Measurements from ENCODE around the gene CHST15.

Gene CHST15

GRCh38 chr10:124006526-124006925 lies 86.9 kb downstream of the CHST15 start:
- DNase-seq = no peak

DNA sequence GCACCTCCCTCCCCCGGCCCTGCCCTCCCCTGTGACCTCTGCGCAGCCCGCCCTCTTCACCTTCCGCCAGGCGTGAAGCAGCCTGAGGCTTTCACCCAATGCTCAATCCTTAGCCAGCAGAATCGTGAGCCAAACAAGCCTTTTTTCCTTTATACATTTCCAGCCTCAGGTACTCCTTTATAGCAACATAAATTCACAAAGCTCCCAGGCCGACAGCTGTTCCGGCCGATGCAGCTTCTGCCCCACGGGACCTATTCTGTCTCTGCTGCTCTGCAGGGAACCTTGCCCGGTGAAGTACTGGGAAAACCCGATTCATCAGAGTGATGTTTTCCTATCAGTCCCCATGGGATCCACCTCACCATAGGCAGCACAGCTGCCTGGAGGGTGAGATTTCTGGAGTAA lies 87.4 kb downstream of the CHST15 start:
- no peak for DNase-seq

DNA sequence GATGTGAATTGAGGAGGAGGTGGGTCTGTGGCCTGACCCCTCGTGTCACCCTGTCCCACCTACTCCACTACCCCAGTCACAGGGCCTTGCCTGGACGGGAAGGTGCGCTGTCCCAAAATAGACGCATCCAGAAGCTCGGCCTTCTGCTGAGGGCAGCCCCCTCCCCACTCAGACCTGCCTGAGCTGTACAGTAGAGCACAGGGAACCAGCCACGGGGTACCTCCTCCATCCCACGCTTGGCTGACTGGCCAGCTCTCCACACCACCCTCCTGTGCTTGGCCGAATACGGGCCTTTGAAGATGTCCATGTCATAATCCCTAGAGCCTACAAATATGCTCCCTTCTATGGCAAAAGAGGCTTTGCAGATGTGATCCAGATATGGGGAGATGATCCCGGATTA lies 88.3 kb downstream of the CHST15 start:
- no peak for DNase-seq

DNA sequence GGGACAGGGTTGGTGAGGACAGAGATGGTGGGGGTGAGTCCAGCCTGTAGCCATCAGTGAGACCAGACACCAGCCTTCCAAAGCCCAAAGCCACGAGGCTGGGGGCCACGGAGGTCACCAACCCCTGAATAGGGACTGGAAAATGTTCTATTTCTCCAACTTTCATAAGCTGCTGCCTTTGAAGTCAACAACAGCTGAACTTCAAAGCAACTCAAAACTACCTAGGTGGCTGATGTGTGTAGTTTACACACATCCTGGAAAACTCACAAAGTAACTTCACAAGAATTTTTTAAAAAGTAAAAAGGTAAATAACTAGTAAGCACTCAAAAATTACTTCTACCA lies 88.8 kb downstream of the CHST15 start:
- DNase-seq = no peak

- no peak for DNase-seq
Observed at GRCh38 chr10:124003871-124004662, 89.3 kb downstream of the CHST15 start.

DNA sequence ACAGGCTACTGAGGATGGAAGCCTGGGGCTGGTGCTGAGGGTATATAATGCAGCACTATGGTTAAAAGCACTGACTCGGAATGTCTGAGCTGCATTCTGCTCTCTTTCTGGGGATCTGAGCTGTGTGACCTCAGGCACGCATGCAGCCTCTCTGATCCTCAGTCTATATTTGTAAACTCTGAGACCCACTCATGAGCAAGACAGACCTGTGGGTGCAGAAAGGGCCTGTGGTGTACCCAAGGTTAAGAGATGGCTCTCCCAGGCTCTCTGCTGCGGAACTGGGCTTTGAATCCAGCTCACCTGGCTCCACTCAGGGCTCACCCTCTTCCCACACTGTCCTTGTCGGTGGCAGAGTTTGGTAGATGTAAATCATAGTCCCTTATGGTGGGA lies 89.9 kb downstream of the CHST15 start:
- no peak for DNase-seq

DNA sequence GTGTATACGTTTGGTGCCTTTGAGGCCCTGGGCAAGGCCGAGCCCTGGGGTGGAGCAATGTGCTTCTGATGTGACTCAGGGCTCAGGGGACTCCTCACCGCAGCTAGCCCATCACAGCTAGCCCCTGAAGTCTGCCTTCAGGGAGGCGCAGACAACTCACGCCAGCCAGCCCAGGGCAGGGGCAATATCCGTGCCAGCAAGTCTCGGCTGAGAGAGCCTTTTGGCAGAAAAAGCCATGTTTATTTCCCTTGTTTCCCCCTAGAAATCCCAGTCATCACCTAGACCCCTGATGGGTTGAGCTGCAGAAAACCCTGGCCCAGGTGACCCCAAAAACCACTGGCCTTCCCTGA lies 90.4 kb downstream of the CHST15 start:
- DNase-seq = no peak

DNA sequence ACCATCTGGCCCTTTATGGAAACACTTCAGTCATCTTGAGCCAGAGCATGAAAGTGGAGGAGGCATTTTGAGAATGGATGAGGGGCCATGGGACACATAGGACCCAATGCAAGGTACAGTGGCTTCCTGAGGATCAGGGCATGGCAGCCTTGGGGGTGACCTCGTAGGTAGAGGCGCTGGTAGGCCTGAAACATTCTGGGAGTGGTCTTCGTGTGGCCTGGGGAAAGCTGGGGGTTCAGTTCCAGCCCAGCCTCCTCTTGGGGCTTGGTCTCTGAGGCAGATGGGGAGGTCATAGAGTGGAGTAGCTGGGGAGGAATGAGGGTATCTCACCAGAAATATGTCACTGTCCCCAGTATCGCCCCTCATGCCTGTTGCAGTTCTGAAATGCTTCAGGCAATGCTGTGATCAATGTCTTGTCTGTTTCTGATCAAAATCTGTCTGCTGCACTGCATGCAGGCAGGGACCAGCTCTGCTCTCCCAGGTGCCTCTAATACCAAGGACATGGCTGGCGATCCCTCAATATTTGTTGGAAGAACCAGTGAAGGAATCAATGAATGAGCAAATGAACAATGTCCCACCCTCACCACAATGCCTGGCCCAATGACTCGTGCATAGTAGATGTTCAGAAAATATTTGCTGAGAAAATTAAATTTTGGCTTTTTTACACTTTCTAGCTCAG lies 90.9 kb downstream of the CHST15 start:
- no peak for DNase-seq

GRCh38 chr10:124001391-124002148 lies 91.8 kb downstream of the CHST15 start:
- DNase-seq = no peak

DNA sequence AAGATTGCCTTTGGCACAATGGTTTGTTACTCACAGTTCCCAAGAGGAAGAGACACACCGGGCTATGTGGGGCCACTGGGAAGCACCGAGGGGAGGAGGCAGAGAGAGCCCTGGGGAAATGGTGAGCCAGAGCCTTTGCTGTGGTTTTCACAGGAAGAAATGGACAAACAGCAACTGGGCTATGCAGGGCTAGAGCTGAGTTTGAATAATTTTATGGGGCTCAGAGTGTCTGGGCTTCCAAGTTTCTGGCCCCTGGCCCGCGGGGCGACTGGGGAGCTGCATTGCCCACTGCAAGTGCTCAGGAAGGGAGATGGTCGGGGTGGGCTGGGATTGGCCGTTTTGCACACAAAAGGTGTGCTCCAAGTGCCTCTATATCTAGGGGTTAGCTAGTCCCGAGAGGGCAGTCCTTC lies 92.6 kb downstream of the CHST15 start:
- no peak for DNase-seq

GRCh38 chr10:123999956-124000615 lies 93.3 kb downstream of the CHST15 start:
- DNase-seq = no peak

DNA sequence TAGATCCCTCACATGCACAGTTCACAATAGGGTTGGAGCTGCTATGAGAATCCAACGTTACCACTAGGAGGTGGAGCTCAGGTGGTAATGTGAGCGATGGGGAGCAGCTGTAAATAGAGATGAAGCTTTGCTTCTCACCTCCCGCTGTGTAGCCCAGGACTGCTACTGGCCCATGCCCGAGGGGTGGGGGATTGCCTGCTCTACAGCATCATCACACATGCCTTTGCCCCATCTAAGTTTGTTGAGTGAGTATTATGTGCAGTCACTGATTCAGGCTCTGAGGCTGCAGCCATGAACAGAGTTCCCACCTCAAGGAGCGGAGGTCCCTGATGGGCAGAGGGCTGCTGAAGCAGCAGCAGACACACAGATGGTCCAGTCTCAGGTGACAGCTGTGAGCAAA lies 94.1 kb downstream of the CHST15 start:
- no peak for DNase-seq

DNA sequence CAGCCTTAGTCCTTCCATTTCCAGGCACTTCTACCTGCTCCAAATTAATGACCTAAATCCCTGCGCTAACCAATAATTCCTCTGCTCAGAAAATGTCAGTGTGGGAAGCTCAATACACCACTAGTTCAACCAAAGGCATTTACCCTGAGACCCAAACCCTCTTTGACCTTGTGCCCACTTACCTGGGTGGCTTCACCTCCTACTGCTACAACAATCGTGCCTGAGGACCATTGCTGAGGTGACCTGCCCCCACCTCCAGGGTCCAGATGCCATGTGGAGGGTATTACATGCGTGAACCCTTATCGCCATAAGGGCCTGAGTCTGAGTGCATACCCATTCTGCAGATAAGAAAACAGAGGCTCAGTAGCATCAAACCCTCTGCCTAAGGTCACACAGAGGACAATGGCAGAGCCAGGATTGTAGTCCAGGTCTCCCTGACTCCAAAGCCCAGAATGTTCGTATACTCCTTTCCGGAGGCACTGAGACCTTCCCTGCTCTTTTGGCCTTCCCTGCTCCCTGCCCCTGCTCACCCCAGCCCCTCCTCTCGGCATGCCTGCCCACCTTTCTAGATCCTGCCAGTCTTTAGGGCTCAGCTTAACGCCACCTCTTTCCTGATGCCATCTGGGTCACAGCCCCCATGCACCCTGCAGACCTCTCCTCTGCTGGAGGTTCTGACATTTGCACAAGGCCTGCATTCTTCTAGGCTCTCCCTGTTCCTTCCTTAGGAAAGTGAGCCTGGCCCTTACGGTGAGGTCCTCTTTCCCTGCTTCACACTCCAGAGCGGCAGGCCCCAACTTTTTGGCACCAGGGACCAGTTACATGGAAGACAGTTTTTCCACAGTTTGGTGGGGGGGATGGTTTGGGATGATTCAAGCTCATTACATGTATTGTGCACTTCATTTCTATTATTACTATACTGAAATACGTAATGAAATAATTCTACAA lies 94.9 kb downstream of the CHST15 start:
- DNase-seq = no peak

DNA sequence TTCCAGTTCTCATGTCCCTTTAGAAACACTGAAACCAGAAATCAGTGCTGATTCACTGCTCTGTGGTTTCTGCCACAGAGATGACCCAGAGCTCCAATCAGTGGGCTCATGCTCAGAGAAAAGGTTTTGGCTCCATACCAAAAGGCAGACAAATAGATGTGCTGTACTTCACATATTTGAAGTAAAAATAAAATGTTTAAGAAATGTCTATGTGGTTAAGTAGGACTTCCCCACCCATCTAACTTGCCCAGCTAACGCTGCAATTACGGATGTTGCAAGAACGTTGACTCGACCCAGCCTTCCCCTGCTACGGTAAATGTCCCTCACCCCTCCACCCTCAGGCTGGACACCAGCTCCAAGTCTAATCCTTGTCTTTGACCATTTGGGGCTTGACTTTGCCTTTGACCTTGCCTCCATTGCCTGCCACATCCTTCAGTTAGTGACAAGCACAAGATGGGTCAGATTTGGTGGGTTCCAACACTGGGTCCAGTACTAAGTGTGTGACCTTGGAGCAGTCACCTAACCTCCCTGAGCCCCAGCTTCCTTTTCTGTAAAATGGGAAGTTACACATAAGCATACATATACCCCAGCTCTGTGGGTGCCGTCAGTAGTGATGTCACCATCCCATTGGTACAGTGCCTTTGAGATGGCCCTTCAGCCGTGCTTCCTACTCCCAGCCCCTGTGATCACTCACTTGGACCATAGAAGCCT lies 95.8 kb downstream of the CHST15 start:
- DNase-seq = no peak

GRCh38 chr10:123997013-123997412 lies 96.4 kb downstream of the CHST15 start:
- DNase-seq = no peak

- DNase-seq = no peak
Observed at GRCh38 chr10:123996302-123996701, 97.1 kb downstream of the CHST15 start.

DNA sequence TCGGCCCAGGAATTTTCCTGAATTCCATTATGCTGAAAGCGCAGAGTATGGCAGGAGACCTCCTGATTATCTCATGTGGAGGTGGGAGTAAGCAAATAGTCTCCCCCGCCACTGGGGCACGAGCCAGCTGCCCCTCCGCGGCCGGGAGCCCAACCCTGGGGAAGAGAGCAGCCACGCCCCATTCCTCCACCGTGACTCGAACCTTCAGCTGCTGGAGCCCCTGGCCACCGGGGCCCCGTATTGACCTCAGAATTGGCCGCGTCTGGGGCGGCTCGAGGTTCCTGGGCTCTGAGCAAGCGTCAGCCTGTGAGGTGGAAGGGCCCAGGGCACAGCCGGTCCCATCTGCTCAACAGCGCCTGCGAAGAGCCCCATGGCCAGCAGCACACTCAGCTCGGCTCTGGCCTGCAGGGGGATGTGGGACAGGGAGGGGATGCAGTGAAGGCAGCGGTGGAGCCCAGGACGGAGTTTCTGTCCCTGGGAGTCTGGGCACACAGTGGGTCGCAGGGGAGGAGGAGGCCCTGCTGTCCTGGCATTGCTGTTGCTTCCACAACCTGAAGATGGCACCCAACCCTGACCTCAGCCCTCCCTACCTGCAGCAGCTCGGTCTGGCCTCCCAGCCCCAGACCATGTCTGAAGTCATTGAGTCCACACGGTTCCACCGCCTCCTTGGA lies 97.8 kb downstream of the CHST15 start:
- DNase-seq = peak; percentile 75 to 80

GRCh38 chr10:123995082-123995460 lies 98.3 kb downstream of the CHST15 start:
- no peak for DNase-seq

GRCh38 chr10:123994417-123995081 lies 98.8 kb downstream of the CHST15 start:
- DNase-seq = peak; percentile 66 to 67
